Stimulated activated CD4-positive, alpha-beta T cell treated with anti-CD3 and anti-CD28 coated beads, Interleukin-1b, Interleukin-23, amount 100 ng/mL, for 1 hour (primary cell): ENCODE results near the gene OLFM2.
"Not testable (repeated sequence)": the region's sequence is repeated elsewhere in the genome, so short reads cannot be mapped to it uniquely, and the experiment has no call there.

Experiments
- DNase-seq, 2 donors: peaks; one replicate each; pipeline ENCODE4 v3.0.0-alpha.2; 2020; ENCODE audit warnings: low read depth in 2 of 2

OLFM2 gene

GRCh38 chr19:9936326-9937000 lies at the start of gene OLFM2:
OLFM2 (minus strand) TSS chr19:9936515; CDS start chr19:9936366, 149 bp downstream.
- no peak for DNase-seq

GRCh38 chr19:9981406-9982260 lies 45.3 kb upstream of the OLFM2 start:
- DNase-seq = no peak

- DNase-seq = no peak
Measured at GRCh38 chr19:9972103-9972502, 35.8 kb upstream of the OLFM2 start.

GRCh38 chr19:9971166-9971897 lies 35.0 kb upstream of the OLFM2 start:
- DNase-seq = no peak

- DNase-seq = no peak
Measured at GRCh38 chr19:9970481-9970880, 34.2 kb upstream of the OLFM2 start.

GRCh38 chr19:9969688-9969975 lies 33.3 kb upstream of the OLFM2 start:
- DNase-seq = no peak

GRCh38 chr19:9968820-9969687 lies 32.7 kb upstream of the OLFM2 start:
- DNase-seq = no peak

GRCh38 chr19:9967326-9967725 lies 31.0 kb upstream of the OLFM2 start:
- no peak for DNase-seq

GRCh38 chr19:9966448-9966847 lies 30.1 kb upstream of the OLFM2 start:
- no peak for DNase-seq

- no peak for DNase-seq
Measured at GRCh38 chr19:9966024-9966423, 29.7 kb upstream of the OLFM2 start.

GRCh38 chr19:9962623-9963290 lies 26.4 kb upstream of the OLFM2 start:
- DNase-seq = no peak

GRCh38 chr19:9961103-9961502 lies 24.8 kb upstream of the OLFM2 start:
- DNase-seq = no peak

GRCh38 chr19:9958379-9958821 lies 22.1 kb upstream of the OLFM2 start:
- no peak for DNase-seq

GRCh38 chr19:9956956-9957355 lies 20.6 kb upstream of the OLFM2 start:
- no peak for DNase-seq

GRCh38 chr19:9953802-9954542 lies 17.7 kb upstream of the OLFM2 start:
- no peak for DNase-seq

GRCh38 chr19:9952276-9952675 lies 16.0 kb upstream of the OLFM2 start:
- no peak for DNase-seq

- DNase-seq = no peak
Measured at GRCh38 chr19:9947441-9947840, 11.1 kb upstream of the OLFM2 start.

GRCh38 chr19:9946528-9947125 lies 10.3 kb upstream of the OLFM2 start:
- not testable (repeated sequence) for DNase-seq

GRCh38 chr19:9945319-9945966 lies 9.1 kb upstream of the OLFM2 start:
- no peak for DNase-seq
